ENCODE measurements around the gene BRSK1.
A peak's percentile ranks its signal among the peaks of the same experiment; 100 is the strongest.

The BRSK1 gene

GRCh38 chr19:55254625-55254977 lies 29.2 kb upstream of the BRSK1 start:
- FAIRE-seq: no peak

GRCh38 chr19:55255618-55256423 lies 28.0 kb upstream of the BRSK1 start:
- FAIRE-seq: no peak

- no peak for FAIRE-seq
Observed at GRCh38 chr19:55256562-55257460, 27.0 kb upstream of the BRSK1 start.

GRCh38 chr19:55257461-55258420 lies 26.1 kb upstream of the BRSK1 start:
- no peak for FAIRE-seq

- FAIRE-seq: no peak
Observed at GRCh38 chr19:55258476-55258827, 25.3 kb upstream of the BRSK1 start.

- FAIRE-seq: peak; percentile 33
Observed at GRCh38 chr19:55258828-55259539, 24.8 kb upstream of the BRSK1 start, which contains the start of gene PPP6R1. Gene PPP6R1 (minus strand): TSS chr19:55259017. CDS start chr19:55247103, 11,914 bp downstream.

GRCh38 chr19:55259540-55260210 lies 24.1 kb upstream of the BRSK1 start:
- FAIRE-seq: no peak

- FAIRE-seq: no peak
Observed at GRCh38 chr19:55261671-55262126, 22.1 kb upstream of the BRSK1 start.

- FAIRE-seq: no peak
Observed at GRCh38 chr19:55262359-55262758, 21.4 kb upstream of the BRSK1 start.

- FAIRE-seq: no peak
Observed at GRCh38 chr19:55264531-55264930, 19.3 kb upstream of the BRSK1 start.

GRCh38 chr19:55265173-55265572 lies 18.6 kb upstream of the BRSK1 start:
- no peak for FAIRE-seq

GRCh38 chr19:55265723-55266386 lies 17.9 kb upstream of the BRSK1 start:
- no peak for FAIRE-seq

GRCh38 chr19:55266404-55266803 lies 17.4 kb upstream of the BRSK1 start:
- no peak for FAIRE-seq

GRCh38 chr19:55266840-55267239 lies 17.0 kb upstream of the BRSK1 start:
- FAIRE-seq: no peak

- FAIRE-seq: no peak
Observed at GRCh38 chr19:55269299-55269698, 14.5 kb upstream of the BRSK1 start.

- no peak for FAIRE-seq
Observed at GRCh38 chr19:55270172-55270942, 13.4 kb upstream of the BRSK1 start.

- no peak for FAIRE-seq
Observed at GRCh38 chr19:55272142-55272541, 11.7 kb upstream of the BRSK1 start.

- no peak for FAIRE-seq
Observed at GRCh38 chr19:55273978-55274707, 9.7 kb upstream of the BRSK1 start.
